GM10248 (cell line): ENCODE data around the gene MEG3.

ENCODE experiments used
- CTCF ChIA-PET: fragments of 300-600 bp; sonication (Branson Sonifier 250); formaldehyde crosslinking; extraction: SDS; loops from one replicate; lab custom pipeline; 2021; ENCODE audit warnings: antibody characterized with exemption; lab: Yijun Ruan, JAX
- POLR2A ChIA-PET: fragments of 350-650 bp; sonication (Branson Sonifier 250); formaldehyde crosslinking; extraction: SDS; loops from one replicate; lab custom pipeline; 2020; ENCODE audit warnings: antibody characterized with exemption; lab: Yijun Ruan, JAX
- DNase-seq: peaks from one replicate; pipeline ENCODE4 v3.0.0; 2012; ENCODE audit errors: extremely low spot score
- TF ChIP-seq, protein P1 (sequence below): IDR thresholded peaks from 2 replicates; pipeline ENCODE4 v1.5.1; 2012; ENCODE audit warnings: mild to moderate bottlenecking, low read depth; ENCODE audit errors: extremely low read depth, missing control alignments, control extremely low read depth

MEG3 gene

DNA sequence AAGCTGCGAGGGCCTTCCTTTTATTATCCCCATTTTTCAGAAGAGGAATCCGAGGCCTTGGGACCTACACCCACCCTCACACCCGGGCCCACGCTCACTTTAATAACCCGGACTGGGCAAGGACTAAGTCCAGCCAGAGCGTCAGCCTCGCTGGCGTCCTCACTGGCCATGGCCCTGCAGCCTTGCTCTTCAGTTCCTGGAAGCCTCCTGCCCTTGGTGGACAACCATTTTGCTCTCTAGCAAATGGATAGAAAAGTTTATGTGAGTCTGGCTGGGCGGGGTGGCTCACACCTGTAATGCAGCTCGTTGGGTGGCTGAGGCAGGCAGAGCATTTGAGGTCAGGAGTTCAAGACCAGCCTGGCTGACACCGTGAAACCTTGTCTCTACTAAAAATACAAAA is 67.8 kb downstream of the MEG3 start:
- DNase-seq: no peak
- ChIA-PET POLR2A (no interaction called here), CTCF (no interaction called here)
- TF ChIP-seq, protein P1, sequence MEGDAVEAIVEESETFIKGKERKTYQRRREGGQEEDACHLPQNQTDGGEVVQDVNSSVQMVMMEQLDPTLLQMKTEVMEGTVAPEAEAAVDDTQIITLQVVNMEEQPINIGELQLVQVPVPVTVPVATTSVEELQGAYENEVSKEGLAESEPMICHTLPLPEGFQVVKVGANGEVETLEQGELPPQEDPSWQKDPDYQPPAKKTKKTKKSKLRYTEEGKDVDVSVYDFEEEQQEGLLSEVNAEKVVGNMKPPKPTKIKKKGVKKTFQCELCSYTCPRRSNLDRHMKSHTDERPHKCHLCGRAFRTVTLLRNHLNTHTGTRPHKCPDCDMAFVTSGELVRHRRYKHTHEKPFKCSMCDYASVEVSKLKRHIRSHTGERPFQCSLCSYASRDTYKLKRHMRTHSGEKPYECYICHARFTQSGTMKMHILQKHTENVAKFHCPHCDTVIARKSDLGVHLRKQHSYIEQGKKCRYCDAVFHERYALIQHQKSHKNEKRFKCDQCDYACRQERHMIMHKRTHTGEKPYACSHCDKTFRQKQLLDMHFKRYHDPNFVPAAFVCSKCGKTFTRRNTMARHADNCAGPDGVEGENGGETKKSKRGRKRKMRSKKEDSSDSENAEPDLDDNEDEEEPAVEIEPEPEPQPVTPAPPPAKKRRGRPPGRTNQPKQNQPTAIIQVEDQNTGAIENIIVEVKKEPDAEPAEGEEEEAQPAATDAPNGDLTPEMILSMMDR: no peak

- POLR2A ChIA-PET: no interaction called here
- DNase-seq: no peak
- CTCF ChIA-PET: no interaction called here
- TF ChIP-seq, protein P1: no peak
These were observed 68.5 kb downstream of the MEG3 start for GRCh38 chr14:100894416-100894815.

GRCh38 chr14:100895411-100895810 is 69.5 kb downstream of the MEG3 start:
- ChIA-PET POLR2A (no interaction called here), CTCF (no interaction called here)
- TF ChIP-seq, protein P1: no peak
- DNase-seq: no peak

DNA sequence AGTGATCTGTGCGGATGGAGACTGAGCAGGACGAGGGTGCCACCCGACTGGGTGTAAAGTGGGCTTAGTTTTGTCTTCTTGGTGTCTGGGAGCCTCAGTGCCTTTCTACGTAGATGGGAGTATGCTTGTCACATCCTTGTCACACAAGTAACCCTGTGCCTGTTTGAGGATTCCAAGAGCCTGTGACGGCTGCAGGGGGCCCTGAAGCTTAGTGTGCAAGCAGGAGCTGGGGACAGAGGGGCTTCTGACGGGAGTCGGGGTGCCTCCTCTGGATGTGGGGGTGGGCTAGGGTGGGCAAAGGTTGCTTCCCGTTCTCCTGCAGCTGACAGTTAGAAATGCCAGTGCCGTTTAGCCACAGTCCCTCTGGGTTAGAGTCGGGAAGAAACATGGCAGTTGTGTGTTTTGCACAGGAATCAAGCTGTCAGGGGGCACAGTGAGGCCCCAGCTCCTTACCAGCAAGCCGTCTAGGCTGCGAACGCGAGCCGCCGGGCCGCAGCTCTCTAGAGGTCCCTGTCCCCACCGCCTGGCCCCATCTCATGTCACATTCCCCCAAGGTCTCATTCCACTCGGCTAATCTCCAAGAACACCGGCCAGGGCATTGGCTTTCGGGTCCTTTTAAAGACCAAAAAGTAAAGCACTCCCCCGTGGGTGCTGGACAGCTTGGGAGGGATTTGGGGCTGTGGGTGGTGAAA is 70.6 kb downstream of the MEG3 start:
- POLR2A ChIA-PET: no interaction called here
- CTCF ChIA-PET: no interaction called here
- DNase-seq: no peak
- TF ChIP-seq, protein P1: no peak

- no peak for DNase-seq
- POLR2A ChIA-PET: no interaction called here
- TF ChIP-seq, protein P1: no peak
- CTCF ChIA-PET: interaction anchor here (1.2 kb wide), 1 partner anchor 46 kb away, joined by 3 read pairs; no protein-coding TSS in a partner anchor
These were observed 72.5 kb downstream of the MEG3 start for GRCh38 chr14:100898465-100898864.

DNA sequence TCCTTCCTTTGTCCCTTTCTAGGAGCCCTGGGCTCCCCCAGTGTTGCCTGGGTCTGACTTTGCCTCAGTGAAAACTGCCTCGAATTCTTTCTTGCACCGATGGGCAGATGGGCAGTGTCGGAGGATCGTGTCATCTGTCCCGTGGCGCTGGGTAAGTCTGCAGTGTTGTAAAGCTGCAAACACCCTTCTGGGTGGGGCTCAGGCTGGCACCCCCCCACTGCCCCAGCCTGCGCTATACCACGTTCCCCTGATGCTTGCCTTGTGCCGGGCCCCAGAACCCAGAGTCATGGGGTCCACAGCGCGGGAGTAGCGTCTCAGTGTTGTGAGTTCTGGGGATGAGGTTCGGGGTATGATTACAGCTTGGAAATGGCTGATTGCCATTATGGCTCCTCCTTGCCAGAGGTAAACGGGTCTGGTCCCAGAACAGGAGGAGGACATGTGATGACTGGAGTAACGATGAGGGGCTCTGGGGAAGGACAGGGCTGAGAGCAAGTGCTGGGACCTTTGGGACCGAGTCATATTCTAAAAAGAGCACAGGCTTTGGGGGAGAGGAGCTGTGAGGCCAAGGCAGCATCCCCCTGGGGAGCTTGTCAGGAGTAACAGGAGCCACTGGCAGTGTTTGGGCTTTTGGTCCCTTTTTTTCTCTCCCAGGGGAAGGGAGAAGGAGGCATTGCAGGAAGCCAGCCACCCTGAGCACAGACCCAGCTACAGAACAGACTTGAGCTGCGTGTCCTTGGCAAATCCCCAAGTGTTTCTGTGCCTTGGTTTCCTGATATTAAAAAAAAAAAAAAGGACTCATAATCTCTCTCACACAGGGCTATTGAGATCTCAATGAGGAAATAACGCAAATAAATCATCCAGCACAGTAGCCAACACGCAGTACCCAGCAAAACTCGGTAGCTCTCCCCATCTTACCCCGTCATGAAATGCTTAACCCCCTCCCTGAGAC is 73.3 kb downstream of the MEG3 start:
- POLR2A ChIA-PET: no interaction called here
- CTCF ChIA-PET: interaction anchor here (1.2 kb wide), 1 partner anchor 47 kb away, joined by 3 read pairs; no protein-coding TSS in a partner anchor
- no peak for DNase-seq
- TF ChIP-seq, protein P1: no peak
